Osteocyte (in vitro differentiated cells): ENCODE measurements around the gene PPP1R9A. TPM values are rescaled to one million over a fixed set of nuclear protein-coding genes. Genes with fewer than 3 reads are reported as not detected.

Source experiments
- DNase-seq: peaks from one replicate; pipeline ENCODE4 v3.0.0; 2021; ENCODE audit warnings: mixed read lengths; ENCODE audit not compliant: unreplicated experiment; ENCODE audit errors: extremely low spot score
- H3K27ac Mint-ChIP-seq: one replicate; pipeline ENCODE4 v1.8.0; 2021; ENCODE audit warnings: mild to moderate bottlenecking, mixed read lengths; ENCODE audit not compliant: unreplicated experiment
- H3K27me3 Mint-ChIP-seq: one replicate; pipeline ENCODE4 v1.8.0; 2021; ENCODE audit warnings: mixed read lengths; ENCODE audit not compliant: unreplicated experiment
- H3K36me3 Mint-ChIP-seq: one replicate; pipeline ENCODE4 v1.8.0; 2021; ENCODE audit warnings: mixed read lengths; ENCODE audit not compliant: unreplicated experiment
- H3K4me1 Mint-ChIP-seq: one replicate; pipeline ENCODE4 v1.8.0; 2021; ENCODE audit warnings: mixed read lengths; ENCODE audit not compliant: unreplicated experiment
- H3K4me3 Mint-ChIP-seq: one replicate; pipeline ENCODE4 v1.8.0; 2021; ENCODE audit warnings: mild to moderate bottlenecking, moderate library complexity, mixed read lengths; ENCODE audit not compliant: unreplicated experiment
- H3K9me3 Mint-ChIP-seq: one replicate; pipeline ENCODE4 v1.8.0; 2021; ENCODE audit warnings: mixed read lengths; ENCODE audit not compliant: unreplicated experiment
- CTCF ChIP-seq: fragments of 200-600 bp; sonication (generic); IDR thresholded peaks from 2 replicates; pipeline ENCODE4 v1.5.0; 2021; ENCODE audit warnings: antibody characterized with exemption, mild to moderate bottlenecking, moderate library complexity
- total RNA-seq: library from RNA; stranded (reverse); gene quantifications from 2 replicates; pipeline ENCODE4 v1.2.1, GENCODE V29; 2021

The PPP1R9A gene
- total RNA-seq, 1 donor from 2014 or later: 3.4 TPM

GRCh38 chr7:95309951-95310350 lies 402.6 kb downstream of the PPP1R9A start:
- H3K9me3 Mint-ChIP-seq: no peaks in the 10 kb centered on the region
- no peaks in the 10 kb centered on the region for H3K4me1 Mint-ChIP-seq
- no peak for DNase-seq
- TF ChIP-seq CTCF: no peak
- no peak overlapping the region for H3K4me3 Mint-ChIP-seq
- H3K36me3 Mint-ChIP-seq: no peaks in the 10 kb centered on the region
- H3K27me3 Mint-ChIP-seq: peaks cover 22% of the 10 kb centered on the region
- no peak overlapping the region for H3K27ac Mint-ChIP-seq

GRCh38 chr7:95311389-95311788 lies 404.0 kb downstream of the PPP1R9A start:
- DNase-seq: no peak
- Mint-ChIP-seq H3K36me3 (no peaks in the 10 kb centered on the region), H3K27ac (no peak overlapping the region), H3K4me3 (no peak overlapping the region), H3K27me3 (peaks cover 13% of the 10 kb centered on the region), H3K4me1 (no peaks in the 10 kb centered on the region), H3K9me3 (no peaks in the 10 kb centered on the region)
- TF ChIP-seq CTCF: no peak

- DNase-seq: no peak
- no peak for TF ChIP-seq CTCF
- H3K4me1 Mint-ChIP-seq: no peaks in the 10 kb centered on the region
- no peak overlapping the region for H3K4me3 Mint-ChIP-seq
- H3K9me3 Mint-ChIP-seq: no peaks in the 10 kb centered on the region
- no peaks in the 10 kb centered on the region for H3K36me3 Mint-ChIP-seq
- H3K27ac Mint-ChIP-seq: no peak overlapping the region
- peaks cover 13% of the 10 kb centered on the region for H3K27me3 Mint-ChIP-seq
Observed at GRCh38 chr7:95312561-95312960, 405.2 kb downstream of the PPP1R9A start.

- peaks cover 10% of the 10 kb centered on the region for H3K27me3 Mint-ChIP-seq
- DNase-seq: no peak
- no peaks in the 10 kb centered on the region for H3K4me1 Mint-ChIP-seq
- H3K36me3 Mint-ChIP-seq: no peaks in the 10 kb centered on the region
- no peaks in the 10 kb centered on the region for H3K9me3 Mint-ChIP-seq
- no peak for TF ChIP-seq CTCF
- H3K4me3 Mint-ChIP-seq: no peak overlapping the region
- H3K27ac Mint-ChIP-seq: no peak overlapping the region
Observed at GRCh38 chr7:95316588-95316987, 409.2 kb downstream of the PPP1R9A start.

GRCh38 chr7:95317546-95317945 lies 410.2 kb downstream of the PPP1R9A start:
- Mint-ChIP-seq H3K36me3 (no peaks in the 10 kb centered on the region), H3K4me3 (no peak overlapping the region), H3K9me3 (no peaks in the 10 kb centered on the region), H3K4me1 (no peaks in the 10 kb centered on the region), H3K27ac (no peak overlapping the region), H3K27me3 (peaks cover 10% of the 10 kb centered on the region)
- TF ChIP-seq CTCF: no peak
- DNase-seq: no peak
